GM18951 (cell line): ENCODE data around the gene LTBP4.

Experiments
- POLR2A ChIP-seq: IDR thresholded peaks from 4 replicates; pipeline ENCODE4 v1.6.1; 2011; ENCODE audit warnings: mild to moderate bottlenecking; ENCODE audit not compliant: insufficient read length, insufficient read depth; ENCODE audit errors: extremely low read depth
- in situ Hi-C: fragments of 300-500 bp; cut with MboI; formaldehyde crosslinking; loops from one replicate; pipeline ENCODE4 v1.12.0; 2022; ENCODE audit warnings: low sequenced_read_pairs, mixed read lengths, inconsistent platforms; ENCODE audit not compliant: unreplicated experiment

The LTBP4 gene

DNA sequence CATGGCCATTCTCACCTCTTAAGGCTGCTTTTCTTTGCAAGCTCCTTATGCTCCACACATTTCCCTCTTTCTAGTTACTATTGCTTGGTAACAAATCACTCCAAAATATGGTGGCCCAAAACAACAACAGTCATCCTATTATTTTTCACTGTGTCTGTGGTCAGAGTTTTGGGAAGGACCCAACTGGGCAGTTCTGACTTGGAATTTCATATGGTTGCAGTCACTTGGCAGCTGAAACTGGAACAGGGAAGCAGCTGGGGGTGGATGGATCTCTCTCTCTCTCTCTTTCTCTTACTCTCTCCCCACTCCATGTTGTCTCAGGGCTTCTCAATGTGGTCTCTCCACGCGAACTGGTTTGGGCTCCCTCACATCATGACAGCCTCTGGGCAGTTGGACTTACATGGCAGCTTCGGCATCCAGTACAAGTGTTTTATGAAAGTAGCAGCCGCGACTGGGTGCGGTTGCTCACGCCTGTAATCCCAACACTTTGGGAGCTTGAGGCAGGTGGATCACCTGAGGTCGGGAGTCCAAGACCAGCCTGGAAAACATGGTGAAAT lies 49.7 kb downstream of the LTBP4 start:
- in situ Hi-C loops, result loop anchor here (10.0 to 25.0 kb wide), 2 partner anchors 174 to 486 kb away; no protein-coding TSS in a partner anchor
- TF ChIP-seq POLR2A, result no peak

DNA sequence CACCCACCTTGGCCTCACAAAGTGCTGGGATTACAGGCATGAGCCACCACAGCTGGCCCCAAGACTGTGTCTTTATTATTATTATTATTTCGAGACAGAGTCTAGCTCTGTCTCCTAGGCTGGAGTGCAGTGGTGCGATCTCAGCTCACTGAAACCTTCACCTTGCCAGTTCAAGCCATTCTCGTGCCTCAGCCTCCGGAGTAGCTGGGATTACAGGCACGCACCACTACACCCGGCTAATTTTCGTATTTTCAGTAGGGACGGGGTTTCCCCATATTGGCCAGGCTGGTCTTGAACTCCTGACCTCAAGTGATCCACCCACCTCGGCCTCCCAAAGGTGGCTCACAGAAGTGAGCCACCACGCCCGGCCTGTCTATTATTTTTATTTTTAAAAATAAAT lies 51.1 kb downstream of the LTBP4 start:
- in situ Hi-C loops, result loop anchor here (10.0 to 25.0 kb wide), 2 partner anchors 172 to 485 kb away; no protein-coding TSS in a partner anchor

GRCh38 chr19:40655684-40656083 lies 54.5 kb downstream of the LTBP4 start:
- in situ Hi-C loops, result loop anchor here (10.0 to 25.0 kb wide), 2 partner anchors 169 to 482 kb away; no protein-coding TSS in a partner anchor

GRCh38 chr19:40658031-40658430 lies 56.9 kb downstream of the LTBP4 start:
- no peak for TF ChIP-seq POLR2A
- in situ Hi-C loops, result loop anchor here (10.0 to 25.0 kb wide), 2 partner anchors 167 to 479 kb away; no protein-coding TSS in a partner anchor

DNA sequence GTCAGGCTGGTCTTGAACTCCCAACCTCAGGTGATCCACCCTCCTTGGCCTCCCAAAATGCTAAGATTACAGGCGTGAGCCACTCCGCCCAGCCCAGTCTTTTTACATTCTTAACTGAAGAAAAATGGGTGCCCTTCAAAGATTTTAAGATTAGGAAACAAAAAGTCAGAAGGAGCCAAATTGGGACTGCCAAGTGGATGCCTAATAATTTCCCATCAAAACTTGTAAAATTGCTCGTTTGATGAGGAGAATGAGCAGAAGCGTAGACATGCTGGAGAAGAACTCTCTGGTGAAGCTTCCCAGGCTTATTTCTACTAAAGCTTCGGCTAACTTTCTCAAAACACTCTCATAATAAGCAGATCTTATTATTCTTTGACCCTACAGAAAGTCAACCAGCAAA lies 57.9 kb downstream of the LTBP4 start:
- in situ Hi-C loops, result loop anchor here (10.0 to 25.0 kb wide), 2 partner anchors 166 to 478 kb away; no protein-coding TSS in a partner anchor

GRCh38 chr19:40659566-40659965 lies 58.4 kb downstream of the LTBP4 start:
- in situ Hi-C loops, result loop anchor here (10.0 to 25.0 kb wide), 2 partner anchors 165 to 478 kb away; no protein-coding TSS in a partner anchor

More for the DNA sequence above, 57.9 kb downstream of the LTBP4 start:
- no peak for TF ChIP-seq POLR2A

DNA sequence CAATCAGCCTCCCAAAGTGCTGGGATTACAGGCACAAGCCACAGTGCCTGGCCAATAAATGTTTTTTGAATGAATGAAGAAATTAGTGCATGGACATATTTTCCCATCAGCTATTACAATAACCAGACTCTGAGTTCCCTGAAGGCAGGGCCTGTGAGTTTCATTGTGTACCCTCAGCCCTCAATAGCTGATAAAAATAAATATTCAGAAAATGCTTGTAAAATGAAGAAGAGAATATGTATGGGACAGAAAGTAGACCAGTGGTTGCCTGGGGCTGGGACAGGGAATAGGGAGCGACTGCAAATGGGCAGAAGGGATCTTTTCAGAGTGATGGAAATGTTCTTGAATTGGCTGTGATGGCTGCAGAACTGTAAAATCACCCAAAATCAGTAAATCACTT lies 60.4 kb downstream of the LTBP4 start:
- no peak for TF ChIP-seq POLR2A
- in situ Hi-C loops, result loop anchor here (25.0 kb wide), 1 partner anchor 476 kb away; no protein-coding TSS in a partner anchor

More at GRCh38 chr19:40659566-40659965, 58.4 kb downstream of the LTBP4 start:
- no peak for TF ChIP-seq POLR2A

- in situ Hi-C loops, result loop anchor here (25.0 kb wide), 1 partner anchor 474 kb away; no protein-coding TSS in a partner anchor
- peak; percentile 37 for TF ChIP-seq POLR2A
These were observed 61.9 kb downstream of the LTBP4 start for GRCh38 chr19:40662925-40663694.

DNA sequence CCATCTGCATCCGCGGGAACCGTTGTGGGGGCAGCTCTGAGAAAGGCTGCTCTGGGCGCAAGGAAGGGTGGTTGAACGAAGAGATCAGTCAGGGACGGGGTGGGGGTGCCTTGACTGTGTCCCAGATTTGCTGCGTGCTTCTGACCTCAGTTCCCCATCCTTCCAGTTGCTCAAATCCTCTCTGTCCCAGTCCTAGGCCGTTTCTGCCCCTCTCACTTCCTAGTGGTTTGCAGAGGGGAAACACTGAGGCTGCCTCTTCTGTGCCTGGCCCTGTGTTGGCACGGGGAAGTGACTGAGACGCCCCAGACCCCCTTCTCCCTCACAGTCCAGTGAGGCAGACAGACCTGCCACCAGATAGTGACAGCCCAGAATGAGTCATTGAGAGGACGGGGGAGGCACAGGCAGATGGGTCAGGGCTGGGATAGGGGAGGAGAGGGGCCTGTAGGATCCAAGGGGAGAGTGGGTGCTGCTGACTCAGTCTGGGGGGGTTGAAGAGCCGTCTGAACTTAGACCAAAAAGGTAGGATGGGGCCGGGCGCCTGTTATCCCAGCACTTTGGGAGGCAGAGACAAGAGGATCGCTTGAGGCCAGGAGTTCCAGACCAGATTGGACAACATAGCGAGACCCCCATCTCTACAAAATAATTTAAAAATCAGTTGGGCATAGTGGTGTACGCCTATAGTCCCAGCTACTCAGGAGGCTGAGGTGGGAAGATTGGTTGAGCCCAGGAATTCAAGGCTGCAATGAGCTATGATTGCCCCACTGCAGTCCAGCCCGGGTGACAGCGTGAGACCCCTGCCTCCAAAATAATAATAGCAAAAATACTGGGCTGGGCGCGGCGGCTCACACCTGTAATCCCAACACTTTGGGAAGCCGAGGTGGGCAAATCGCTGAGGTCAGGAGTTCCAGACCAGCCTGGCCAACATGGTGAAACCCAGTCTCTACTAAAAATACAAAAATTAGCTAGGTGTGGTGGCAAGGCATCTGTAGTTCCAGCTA lies 62.8 kb downstream of the LTBP4 start:
- no peak for TF ChIP-seq POLR2A
- in situ Hi-C loops, result loop anchor here (25.0 kb wide), 1 partner anchor 473 kb away; no protein-coding TSS in a partner anchor

GRCh38 chr19:40666803-40667438 lies 65.8 kb downstream of the LTBP4 start:
- in situ Hi-C loops, result loop anchor here (25.0 kb wide), 1 partner anchor 470 kb away; no protein-coding TSS in a partner anchor
- no peak for TF ChIP-seq POLR2A

DNA sequence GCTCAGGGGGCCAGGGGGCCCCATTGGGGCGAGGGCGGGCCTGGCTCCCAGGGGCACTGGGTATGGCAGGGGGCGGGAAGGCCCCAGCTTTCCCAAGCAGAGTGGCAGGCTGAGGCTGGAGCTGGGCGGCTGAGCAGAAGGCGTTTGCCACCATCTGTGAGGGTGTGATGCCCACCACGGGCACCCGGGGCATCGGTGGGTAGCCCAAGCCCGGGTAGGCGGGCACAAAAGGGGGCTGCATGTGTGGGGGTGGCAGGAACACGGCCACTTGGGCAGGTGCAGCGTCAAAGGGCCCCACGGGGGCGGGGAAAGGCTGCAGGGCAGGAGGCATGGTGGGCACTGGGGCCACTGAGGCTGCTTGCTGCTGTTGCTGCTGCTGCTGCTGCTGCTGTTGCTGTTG lies 66.4 kb downstream of the LTBP4 start:
- no peak for TF ChIP-seq POLR2A
- in situ Hi-C loops, result loop anchor here (25.0 kb wide), 1 partner anchor 470 kb away; no protein-coding TSS in a partner anchor

- in situ Hi-C loops, result loop anchor here (25.0 kb wide), 1 partner anchor 468 kb away; no protein-coding TSS in a partner anchor
- TF ChIP-seq POLR2A, result no peak
These were observed 67.9 kb downstream of the LTBP4 start for GRCh38 chr19:40668991-40669614.
